HL-60 (cell line): ENCODE measurements around the gene REEP1.

Experiments
- DNase-seq, 2 experiments: peaks; one replicate each; pipeline ENCODE4 v3.0.0-alpha.2; 2010 to 2020; ENCODE audit warnings: low read depth in 1 of 2, low spot score in 1 of 2
- H3K27ac ChIP-seq: fragments of 250-450 bp; sonication (Bioruptor Pico); replicated peaks from 2 replicates; pipeline ENCODE4 v1.5.1; 2020; ENCODE audit warnings: mild to moderate bottlenecking, moderate library complexity
- H3K27me3 ChIP-seq: fragments of 250-450 bp; sonication (Bioruptor Pico); 2 replicates; pipeline ENCODE4 v1.5.1; 2021; ENCODE audit warnings: mild to moderate bottlenecking, moderate library complexity; ENCODE audit not compliant: insufficient read depth, poor library complexity, severe bottlenecking
- H3K4me3 ChIP-seq: replicated peaks from 2 replicates; pipeline ENCODE4 v1.5.1; 2011; ENCODE audit warnings: mild to moderate bottlenecking, control low read depth, low read length; ENCODE audit not compliant: insufficient read depth
- CTCF ChIP-seq: IDR thresholded peaks from one replicate; pipeline ENCODE4 v1.5.1; 2011; ENCODE audit warnings: low read length, control low read depth, inconsistent platforms; ENCODE audit not compliant: insufficient read depth
- GABPA ChIP-seq: IDR thresholded peaks from 2 replicates; pipeline ENCODE4 v1.6.1; 2012; ENCODE audit warnings: low read depth
- POLR2AphosphoS5 ChIP-seq: IDR thresholded peaks from 2 replicates; pipeline ENCODE4 v1.6.1; 2012; ENCODE audit warnings: low read depth
- REST ChIP-seq: IDR thresholded peaks from 2 replicates; pipeline ENCODE4 v1.6.1; 2012; ENCODE audit warnings: low read depth; ENCODE audit not compliant: insufficient replicate concordance
- SPI1 ChIP-seq: IDR thresholded peaks from 2 replicates; pipeline ENCODE4 v1.6.1; 2012; ENCODE audit warnings: low read depth, mild to moderate bottlenecking, borderline replicate concordance

REEP1 gene

GRCh38 chr2:86293612-86294011, 43.8 kb downstream of the REEP1 start:
- no peak for DNase-seq
- H3K27me3 ChIP-seq: no peaks in the 10 kb centered on the region
- no peak for TF ChIP-seq CTCF
- TF ChIP-seq REST: no peak
- no peak for TF ChIP-seq SPI1
- no peak for TF ChIP-seq POLR2AphosphoS5
- TF ChIP-seq GABPA: no peak
- no peak overlapping the region for H3K27ac ChIP-seq
- no peak overlapping the region for H3K4me3 ChIP-seq

GRCh38 chr2:86292571-86293515, 44.6 kb downstream of the REEP1 start:
- no peak for DNase-seq

More at GRCh38 chr2:86292571-86293515, 44.6 kb downstream of the REEP1 start:
- Histone ChIP-seq H3K27me3 (no peaks in the 10 kb centered on the region), H3K4me3 (no peak overlapping the region), H3K27ac (no peak overlapping the region)
- TF ChIP-seq REST: no peak
- TF ChIP-seq SPI1: no peak
- no peak for TF ChIP-seq GABPA
- TF ChIP-seq POLR2AphosphoS5: no peak
- no peak for TF ChIP-seq CTCF
